AG09309 (cell line): Measurements from ENCODE around the gene C2CD3.
"Not testable (repeated sequence)": the region's sequence is repeated elsewhere in the genome, so short reads cannot be mapped to it uniquely, and the experiment has no call there.

Source experiments
- DNase-seq: peaks from one replicate; pipeline ENCODE4 v3.0.0-alpha.2; 2010; ENCODE audit warnings: low read depth
- H3K4me3 ChIP-seq: 2 replicates; pipeline ENCODE4 v1.5.1; 2011; ENCODE audit warnings: mild to moderate bottlenecking, low read depth, low read length, moderate library complexity; ENCODE audit not compliant: control insufficient read depth
- CTCF ChIP-seq: IDR thresholded peaks from 2 replicates; pipeline ENCODE4 v1.5.1; 2011; ENCODE audit warnings: mild to moderate bottlenecking, low read depth, low read length, inconsistent platforms; ENCODE audit not compliant: insufficient read depth, control insufficient read depth; ENCODE audit errors: missing control alignments

The C2CD3 gene

DNA sequence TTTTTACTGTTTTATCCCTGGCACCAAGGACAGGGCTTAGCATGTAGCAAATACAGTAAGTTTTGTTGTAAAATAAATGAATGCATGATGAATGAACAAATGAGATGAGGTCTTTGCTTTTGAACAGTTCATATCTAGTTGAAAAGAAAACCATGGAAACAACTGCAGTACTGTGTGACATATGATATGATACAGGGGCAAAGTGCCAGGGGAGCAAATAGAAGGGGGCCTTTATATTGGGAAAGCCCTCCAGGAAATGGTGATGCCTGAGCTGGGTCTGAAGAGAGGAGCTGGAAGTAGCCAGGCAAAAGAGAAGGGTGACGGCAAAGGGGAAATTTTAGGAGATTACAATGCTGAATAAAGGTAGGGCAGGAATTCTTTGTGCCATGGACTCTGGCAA, 98.1 kb downstream of the C2CD3 start:
- no peak overlapping the region for H3K4me3 ChIP-seq
- no peak for TF ChIP-seq CTCF
- DNase-seq, result no peak

DNA sequence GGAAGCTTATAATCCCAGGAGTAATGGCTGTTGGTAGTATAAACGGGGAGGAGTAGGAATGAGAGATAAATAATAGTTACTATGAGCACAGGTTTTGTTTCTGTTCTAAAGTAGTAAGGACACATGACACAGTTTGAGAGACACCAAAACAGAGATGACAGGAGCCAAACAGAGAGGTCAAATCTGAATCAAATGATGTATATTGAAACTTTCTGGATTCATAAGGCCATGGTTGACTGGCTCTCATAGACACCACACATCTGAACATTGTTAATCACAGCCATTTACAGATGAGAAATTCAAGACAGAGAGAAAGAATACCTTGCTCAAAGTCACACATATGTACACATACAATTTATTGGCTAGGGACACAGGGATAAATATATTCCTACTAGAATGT, 98.5 kb downstream of the C2CD3 start:
- no peak for TF ChIP-seq CTCF
- no peak for DNase-seq
- H3K4me3 ChIP-seq, result no peak overlapping the region

DNA sequence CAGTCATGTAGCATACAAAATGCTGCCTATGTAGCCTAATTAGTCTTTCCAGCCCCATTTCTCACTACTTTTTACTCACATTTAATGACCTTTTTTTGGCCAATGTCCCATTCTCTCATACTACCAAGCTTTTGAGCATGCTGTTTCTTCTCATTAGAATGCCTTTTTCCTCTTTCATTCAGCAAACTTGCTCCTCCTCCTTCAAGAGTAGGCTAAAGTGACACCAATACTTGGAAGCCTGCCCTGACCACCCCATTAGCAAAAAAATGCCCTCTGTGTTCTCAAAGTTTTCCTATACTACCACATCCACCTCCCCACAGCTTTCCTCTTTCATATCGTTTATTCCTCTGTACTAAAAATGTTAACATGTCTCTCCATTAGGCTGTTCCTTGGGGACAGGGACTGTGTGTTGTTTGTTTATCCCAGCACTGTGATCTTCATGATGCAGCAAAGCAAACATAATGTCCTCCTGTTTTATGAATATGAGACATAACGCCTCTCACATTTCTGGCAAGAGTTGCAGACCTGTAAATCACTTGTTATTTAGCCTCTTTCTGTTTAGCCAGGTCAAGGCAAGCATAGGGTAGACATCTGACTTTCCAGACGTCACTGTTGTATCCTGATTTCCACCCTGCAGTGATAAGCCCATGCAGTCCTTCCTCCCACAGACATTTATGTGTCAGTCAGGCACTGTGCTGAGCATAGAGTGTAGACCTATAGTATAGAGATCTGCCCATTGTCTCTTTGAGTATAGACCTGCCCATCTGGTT, 99.9 kb downstream of the C2CD3 start:
- DNase-seq, result no peak
- no peak overlapping the region for H3K4me3 ChIP-seq
- no peak for TF ChIP-seq CTCF

DNA sequence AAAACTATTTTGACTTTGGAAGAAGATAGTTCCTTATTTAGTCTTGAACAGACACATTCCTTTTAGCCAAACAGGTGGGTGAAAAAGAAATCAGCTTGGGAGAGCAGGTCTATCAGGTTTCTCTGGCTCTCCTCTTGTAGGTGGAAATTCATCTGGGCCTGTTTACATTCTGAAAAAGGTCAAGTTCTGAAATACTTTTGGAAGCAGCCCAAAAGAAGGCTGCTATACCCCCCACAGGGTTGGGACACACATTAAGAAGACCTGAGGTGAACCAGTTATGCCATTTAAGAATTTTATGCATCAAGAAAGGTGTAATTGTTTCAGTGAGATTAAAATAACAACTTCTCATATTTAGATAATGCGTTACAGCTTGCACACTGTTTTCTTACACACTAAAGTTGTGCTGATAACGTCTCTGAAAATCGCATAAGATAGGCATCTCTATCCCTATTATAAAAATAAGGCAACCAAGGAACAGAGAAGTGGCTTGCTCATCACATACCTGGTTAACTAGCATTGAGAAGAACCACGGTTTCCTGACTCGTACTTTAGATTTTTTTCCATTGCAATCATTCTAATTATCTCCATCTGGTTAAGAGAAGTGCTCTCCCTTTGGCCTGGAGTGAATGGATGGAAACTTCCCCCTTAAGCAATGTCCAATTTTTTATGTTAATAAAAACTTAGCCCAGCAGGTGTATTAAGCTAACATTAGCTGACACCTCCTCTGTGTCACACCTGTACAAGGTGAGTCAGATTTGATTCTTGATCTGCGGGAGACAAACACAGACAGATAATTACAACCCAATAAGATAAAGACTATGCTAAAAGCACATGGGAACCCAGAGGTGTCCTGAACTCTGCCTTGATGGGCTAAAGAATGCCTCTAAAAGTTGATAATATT, 101.4 kb downstream of the C2CD3 start:
- TF ChIP-seq CTCF, result no peak
- DNase-seq, result no peak
- no peak overlapping the region for H3K4me3 ChIP-seq

GRCh38 chr11:74066663-74067062, 104.1 kb downstream of the C2CD3 start:
- H3K4me3 ChIP-seq, DNase-seq: not testable (repeated sequence)

- not testable (repeated sequence) for H3K4me3 ChIP-seq, DNase-seq
Observed at GRCh38 chr11:74065534-74065933, 105.3 kb downstream of the C2CD3 start.

DNA sequence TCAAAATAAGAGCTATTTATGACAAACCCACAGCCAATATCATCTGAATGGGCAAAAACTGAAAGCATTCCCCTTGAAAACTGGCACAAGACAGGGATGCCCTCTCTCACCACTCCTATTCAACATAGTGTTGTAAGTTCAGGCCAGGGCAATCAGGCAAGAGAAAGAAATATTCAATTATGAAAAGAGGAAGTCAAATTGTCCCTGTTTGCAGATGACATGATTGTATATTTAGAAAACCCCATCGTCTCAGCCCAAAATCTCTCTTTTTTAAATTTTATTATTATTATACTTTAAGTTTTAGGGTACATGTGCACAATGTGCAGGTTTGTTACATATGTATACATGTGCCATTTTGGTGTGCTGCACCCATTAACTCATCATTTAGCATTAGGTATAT, 107.2 kb downstream of the C2CD3 start:
- H3K4me3 ChIP-seq, DNase-seq: not testable (repeated sequence)

- H3K4me3 ChIP-seq, DNase-seq: not testable (repeated sequence)
Observed at GRCh38 chr11:74061599-74061998, 109.2 kb downstream of the C2CD3 start.
